HepG2 (cell line): Measurements from ENCODE around the gene DEPDC1B. TPM values are rescaled to one million over a fixed set of nuclear protein-coding genes. Genes with fewer than 3 reads are reported as not detected.

Experiments used
- ATAC-seq: fragments of 200-7000 bp; cut with Tn5 transposase; 3 replicates; pipeline ENCODE4 v1.9.1; 2020; ENCODE audit warnings: mild to moderate bottlenecking, moderate library complexity
- Bru-seq: library from RNA; stranded (reverse); fragments of 400-500 nt; gene quantifications from one replicate; lab custom pipeline; 2021; lab: Mats Ljungman, UMichigan
- BruChase-seq, 2 experiments: library from RNA; stranded (reverse); fragments of 400-500 nt; gene quantifications; one replicate each; lab custom pipeline; 2021; lab: Mats Ljungman, UMichigan
- BruUV-seq: library from RNA; stranded (reverse); fragments of 400-500 nt; replicated peaks from 2 replicates; lab custom pipeline; 2021; lab: Mats Ljungman, UMichigan
- CTCF ChIA-PET: fragments of 300-600 bp; formaldehyde crosslinking; extraction: SDS; loops from one replicate; lab custom pipeline; 2021; ENCODE audit warnings: low total read pairs, inconsistent platforms, low intra/inter-chr PET ratio; lab: Yijun Ruan, JAX
- POLR2A ChIA-PET: fragments of 350-600 bp; sonication (Branson Sonifier 250); formaldehyde crosslinking; loops from one replicate; lab custom pipeline; 2020; ENCODE audit warnings: antibody characterized with exemption, inconsistent platforms; lab: Yijun Ruan, JAX
- DNase-seq: peaks from one replicate; pipeline ENCODE4 v3.0.0-alpha.2; 2015; ENCODE audit warnings: low spot score
- FAIRE-seq: peaks from 3 replicates; lab custom pipeline; 2011; peaks lifted over from hg19 to GRCh38; lab: Jason Lieb, UNC
- H2AFZ ChIP-seq: one replicate; pipeline ENCODE4 v1.6.1; 2011; ENCODE audit warnings: low read length, inconsistent platforms
- H3K27ac ChIP-seq: fragments of 300-600 bp; 3 replicates; pipeline ENCODE4 v1.8.0; 2011; ENCODE audit warnings: mixed run types, mild to moderate bottlenecking, mixed read lengths, low read length, inconsistent platforms; ENCODE audit not compliant: insufficient read depth; ENCODE audit errors: extremely low read length
- H3K27me3 ChIP-seq, 2 experiments: fragments of 200-600 bp in 1 of 2; 2 replicates in 1 of 2; 3 replicates in 1 of 2; pipeline versions ENCODE4 v1.6.0 to v1.8.0; 2011; ENCODE audit warnings: low read length in 2 of 2, mild to moderate bottlenecking in 2 of 2, moderate library complexity in 2 of 2, inconsistent platforms in 1 of 2; ENCODE audit not compliant: insufficient read depth in 2 of 2, control insufficient read depth in 1 of 2
- H3K36me3 ChIP-seq, 2 experiments: fragments of 200-600 bp in 1 of 2; replicated peaks in 1 of 2; 2 replicates in 1 of 2; 3 replicates in 1 of 2; pipeline versions ENCODE4 v1.5.1 to v1.8.0; 2011; ENCODE audit warnings: low read length in 2 of 2, inconsistent platforms in 1 of 2; ENCODE audit not compliant: insufficient read depth in 2 of 2, control insufficient read depth in 1 of 2
- H3K4me1 ChIP-seq: 2 replicates; pipeline ENCODE4 v1.5.1; 2012; ENCODE audit warnings: low read length, inconsistent platforms; ENCODE audit not compliant: insufficient read depth
- H3K4me2 ChIP-seq: 2 replicates; pipeline ENCODE4 v1.6.0; 2011; ENCODE audit warnings: low read depth, low read length, inconsistent platforms
- H3K4me3 ChIP-seq, 3 experiments: fragments of 200-600 bp in 1 of 3; sonication (generic), shearing (Covaris generic) in 1 of 3; replicated peaks in 1 of 3; 2 replicates each; pipeline ENCODE4 v1.5.1; 2011 to 2016; ENCODE audit warnings: low read length in 3 of 3, inconsistent platforms in 2 of 3, low read depth in 2 of 3, mild to moderate bottlenecking in 2 of 3, control low read depth in 1 of 3, mixed read lengths in 1 of 3; ENCODE audit not compliant: insufficient read depth in 1 of 3
- H3K79me2 ChIP-seq: one replicate; pipeline ENCODE4 v1.6.1; 2011; ENCODE audit warnings: low read length, inconsistent platforms; ENCODE audit not compliant: insufficient read depth
- H3K9ac ChIP-seq: 2 replicates; pipeline ENCODE4 v1.6.0; 2011; ENCODE audit warnings: mild to moderate bottlenecking, low read depth, low read length, inconsistent platforms; ENCODE audit not compliant: insufficient read depth
- H3K9me3 ChIP-seq: 2 replicates; pipeline ENCODE4 v1.5.1; 2012; ENCODE audit warnings: mild to moderate bottlenecking, low read length
- H4K20me1 ChIP-seq: 2 replicates; pipeline ENCODE4 v1.6.0; 2011; ENCODE audit warnings: inconsistent platforms, mild to moderate bottlenecking, low read length, moderate library complexity; ENCODE audit not compliant: insufficient read depth
- HNRNPK ChIP-seq: fragments of 200-400 bp; formaldehyde crosslinking; IDR thresholded peaks from 2 replicates; pipeline ENCODE4 v1.6.1; 2018; ENCODE audit warnings: low read length, low read depth, moderate library complexity, mild to moderate bottlenecking; ENCODE audit not compliant: poor library complexity, severe bottlenecking
- KLF13 ChIP-seq: sonication (generic); formaldehyde crosslinking; IDR thresholded peaks from 2 replicates; pipeline ENCODE4 v1.4.0; 2020; ENCODE audit warnings: mild to moderate bottlenecking, missing genetic modification reagents
- MED13 ChIP-seq: sonication (generic); formaldehyde crosslinking; IDR thresholded peaks from 2 replicates; pipeline ENCODE4 v1.5.0; 2020; ENCODE audit warnings: missing genetic modification reagents
- MIER3 ChIP-seq: IDR thresholded peaks from 2 replicates; pipeline ENCODE4 v1.6.1; 2016; ENCODE audit warnings: missing compliant biosample characterization, borderline replicate concordance
- PAWR ChIP-seq: sonication (generic); formaldehyde crosslinking; IDR thresholded peaks from 2 replicates; pipeline ENCODE4 v1.4.0; 2020; ENCODE audit warnings: missing genetic modification reagents, mild to moderate bottlenecking, borderline replicate concordance
- RNF2 ChIP-seq: fragments of 450-650 bp; conservative IDR thresholded peaks from 2 replicates; pipeline ENCODE4 v1.6.1; 2016; ENCODE audit warnings: low read depth
- ZBTB21 ChIP-seq: sonication (generic); formaldehyde crosslinking; IDR thresholded peaks from 2 replicates; pipeline ENCODE4 v1.4.0; 2020; ENCODE audit warnings: missing genetic modification reagents
- ZNF431 ChIP-seq: sonication (generic); formaldehyde crosslinking; IDR thresholded peaks from 2 replicates; pipeline ENCODE4 v1.9.0; 2022; ENCODE audit warnings: missing genetic modification reagents, low read depth, mild to moderate bottlenecking, borderline replicate concordance
- ZNF670 ChIP-seq: sonication (generic); formaldehyde crosslinking; IDR thresholded peaks from 2 replicates; pipeline ENCODE4 v1.8.0; 2022; ENCODE audit warnings: mild to moderate bottlenecking, missing genetic modification reagents, borderline replicate concordance
- WGBS: methylation state at CpG from one replicate; pipeline ENCODE4 v1.1.6; 2017; ENCODE audit warnings: low lambda C conversion rate; 5-methylcytosine and 5-hydroxymethylcytosine counted together
- in situ Hi-C: cut with HindIII; loops from 2 replicates; pipeline ENCODE4 v1.10.0; 2017; ENCODE audit warnings: low pct_unique_long_range_greater_than_20kb; ENCODE audit not compliant: extremely low pct_ligation_motif_present
- intact Hi-C: fragments of 100-400 bp; cut with micrococcal nuclease; formaldehyde crosslinking; loops from one replicate; pipeline ENCODE4 v1.10.0; 2022; ENCODE audit not compliant: unreplicated experiment
- long read RNA-seq, 2 experiments: library from RNA in 1 of 2; library from polyadenylated mRNA in 1 of 2; stranded (forward) in 1 of 2; unstranded in 1 of 2; transcript quantifications; one replicate each; pipeline ENCODE4 v2.0.0, GENCODE V29; 2019 to 2022
- polyA minus RNA-seq, 3 experiments: library from RNA; depleted of rRNA, polyadenylated mRNA; stranded (reverse); fragments of >200 nt; gene quantifications; 2 replicates each; pipeline ENCODE4 v1.2.3, GENCODE V29; 2011; ENCODE audit warnings: low replicate concordance in 1 of 3
- polyA plus RNA-seq, 8 experiments: library from polyadenylated mRNA; depleted of rRNA in 3 of 8; stranded (reverse) in 7 of 8; unstranded in 1 of 8; fragments of >200 nt; fragmentation: Illumina TruSeq in 4 of 8; extraction: Trizol in 4 of 8; gene quantifications; 2 replicates each; pipeline versions ENCODE4 v1.2.1 to v1.2.3, GENCODE V29; 2011 to 2016; ENCODE audit warnings: low read depth in 4 of 8, missing spikeins in 1 of 8, mixed read lengths in 1 of 8; ENCODE audit not compliant: insufficient read depth in 1 of 8
- total RNA-seq, 5 experiments: library from RNA; depleted of rRNA; stranded (reverse); fragments of >200 nt; fragmentation: Illumina TruSeq; extraction: Trizol; gene quantifications; 2 replicates each; pipeline ENCODE4 v1.2.3, GENCODE V29; 2016; ENCODE audit warnings: low read depth in 1 of 5
- TF ChIP-seq, protein P1 (sequence below): sonication (generic); formaldehyde crosslinking; IDR thresholded peaks from 2 replicates; pipeline ENCODE4 v1.5.0; 2020; ENCODE audit warnings: missing genetic modification reagents
- TF ChIP-seq, protein P2 (sequence below): sonication (generic); formaldehyde crosslinking; IDR thresholded peaks from 2 replicates; pipeline ENCODE4 v1.4.0; 2020; ENCODE audit warnings: missing genetic modification reagents

The DEPDC1B gene, protein sequence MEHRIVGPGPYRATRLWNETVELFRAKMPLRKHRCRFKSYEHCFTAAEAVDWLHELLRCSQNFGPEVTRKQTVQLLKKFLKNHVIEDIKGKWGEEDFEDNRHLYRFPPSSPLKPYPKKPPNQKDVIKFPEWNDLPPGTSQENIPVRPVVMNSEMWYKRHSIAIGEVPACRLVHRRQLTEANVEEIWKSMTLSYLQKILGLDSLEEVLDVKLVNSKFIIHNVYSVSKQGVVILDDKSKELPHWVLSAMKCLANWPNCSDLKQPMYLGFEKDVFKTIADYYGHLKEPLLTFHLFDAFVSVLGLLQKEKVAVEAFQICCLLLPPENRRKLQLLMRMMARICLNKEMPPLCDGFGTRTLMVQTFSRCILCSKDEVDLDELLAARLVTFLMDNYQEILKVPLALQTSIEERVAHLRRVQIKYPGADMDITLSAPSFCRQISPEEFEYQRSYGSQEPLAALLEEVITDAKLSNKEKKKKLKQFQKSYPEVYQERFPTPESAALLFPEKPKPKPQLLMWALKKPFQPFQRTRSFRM
- total RNA-seq (2016; rRNA removed; fragmentation: Illumina TruSeq; extraction: Trizol) = 51.3 and 78.3 TPM in 2 replicates
- 20.3 and 23.4 TPM in 2 replicates for total RNA-seq (2016; cell fraction: cytosol; rRNA removed; fragmentation: Illumina TruSeq; extraction: Trizol; ENCODE audit: low read depth)
- 50.7 and 80.3 TPM in 2 replicates for total RNA-seq (2016; cell fraction: insoluble cytoplasmic fraction; rRNA removed; fragmentation: Illumina TruSeq; extraction: Trizol)
- 37.8 and 40.8 TPM in 2 replicates for total RNA-seq (2016; cell fraction: membrane; rRNA removed; fragmentation: Illumina TruSeq; extraction: Trizol)
- total RNA-seq (2016; cell fraction: nucleus; rRNA removed; fragmentation: Illumina TruSeq; extraction: Trizol) = 49.8 and 56.2 TPM in 2 replicates
- polyA plus RNA-seq (2011; rRNA removed) = 17.4 and 29.5 TPM in 2 replicates
- 12.4 and 12.8 TPM in 2 replicates for polyA plus RNA-seq (2011; cell fraction: cytosol; rRNA removed)
- 12.1 and 13.2 TPM in 2 replicates for polyA plus RNA-seq (2011; cell fraction: nucleus; rRNA removed)
- 15.8 and 32.2 TPM in 2 replicates for polyA plus RNA-seq (2012)
- 7.2 and 7.9 TPM in 2 replicates for polyA plus RNA-seq (2016; cell fraction: cytosol; fragmentation: Illumina TruSeq; extraction: Trizol; ENCODE audit: low read depth)
- 77.7 and 85.4 TPM in 2 replicates for polyA plus RNA-seq (2016; cell fraction: insoluble cytoplasmic fraction; fragmentation: Illumina TruSeq; extraction: Trizol; ENCODE audit: low read depth)
- 24.4 and 26.0 TPM in 2 replicates for polyA plus RNA-seq (2016; cell fraction: membrane; fragmentation: Illumina TruSeq; extraction: Trizol; ENCODE audit: low read depth)
- 50.0 and 51.3 TPM in 2 replicates for polyA plus RNA-seq (2016; cell fraction: nucleus; fragmentation: Illumina TruSeq; extraction: Trizol; ENCODE audit: insufficient read depth, low read depth)
- 26.5 and 33.0 TPM in 2 replicates for polyA minus RNA-seq (2011; rRNA and poly(A)+ RNA removed; ENCODE audit: low replicate concordance)
- polyA minus RNA-seq (2011; cell fraction: cytosol; rRNA and poly(A)+ RNA removed) = 17.7 and 22.7 TPM in 2 replicates
- 68.6 and 83.3 TPM in 2 replicates for polyA minus RNA-seq (2011; cell fraction: nucleus; rRNA and poly(A)+ RNA removed)
- percentile 85 among the genes with signal in this experiment for Bru-seq, nascent RNA
- percentile 69 among the genes with signal in this experiment for BruChase-seq, experiment 1, labeled RNA remaining after a 6-hour chase
- BruChase-seq, experiment 2, labeled RNA remaining after a 2-hour chase = percentile 77 among the genes with signal in this experiment
- long read RNA-seq, experiment 1, transcript DEPDC1B-201 (11 exons, 2,499 nt) = major isoform, 29 of 47 reads
- long read RNA-seq, experiment 1, partial matches to known transcripts = 1 of 47 reads
- long read RNA-seq, experiment 1, other reads (novel, unspliced or antisense) = 17 of 47 reads
- long read RNA-seq, experiment 2, partial matches to known transcripts = 1 of 16 reads
- long read RNA-seq, experiment 2, other reads (novel, unspliced or antisense) = 14 of 16 reads

DNA sequence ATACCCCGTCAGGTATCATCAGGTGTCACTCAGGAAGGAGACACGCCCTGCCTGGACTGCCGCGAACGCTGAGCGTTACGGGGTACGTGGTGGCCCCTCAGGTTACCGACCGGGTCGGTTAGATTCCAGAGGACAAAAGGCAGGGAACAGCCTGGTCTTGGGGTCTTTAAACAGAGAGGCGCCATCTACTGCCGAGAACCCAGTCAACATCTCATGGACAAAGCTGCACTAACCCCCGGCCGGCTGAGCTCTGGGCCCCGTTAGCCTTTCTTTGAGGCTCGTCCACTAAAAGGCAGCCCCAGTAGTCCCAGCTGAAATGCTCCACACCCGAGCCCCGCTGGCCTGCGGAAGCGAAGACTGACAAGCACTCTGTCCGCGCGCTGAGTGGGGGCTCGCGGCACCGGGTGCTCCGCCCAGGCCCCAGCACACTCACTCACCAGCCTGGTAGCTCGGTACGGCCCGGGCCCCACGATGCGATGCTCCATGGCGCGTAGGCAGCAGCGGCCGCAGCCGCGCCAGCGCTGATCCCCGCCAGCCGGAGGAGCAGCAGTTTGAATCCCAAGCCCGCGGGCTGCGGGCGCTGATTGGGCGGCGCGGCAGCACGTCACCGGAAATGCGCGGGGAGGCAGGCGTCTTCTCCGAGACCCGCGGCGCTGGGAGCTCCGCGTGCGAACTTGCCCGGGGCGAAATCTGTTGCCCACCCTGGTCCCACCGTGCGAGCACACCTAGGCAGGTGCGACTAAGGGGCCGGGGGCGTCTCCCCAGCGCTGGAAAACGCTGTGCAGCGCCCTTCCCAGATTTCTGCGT lies at the start of gene DEPDC1B:
Gene DEPDC1B (minus strand): TSS at position 558 of the 807 bp plus-strand sequence. CDS start 73 bp downstream, at position 485.
- Histone ChIP-seq H3K27ac (peak within 1 kb of the TSS; percentile 96), H3K79me2 (peaks cover 44% of the 10 kb centered on the region), H3K4me2 (peak within 1 kb of the TSS; percentile 95), H3K4me1 (peaks cover 43% of the 10 kb centered on the region), H2AFZ (peak within 1 kb of the TSS; percentile 70), H3K36me3 (peaks cover 0 to 3% of the 10 kb centered on the region in 2 experiments; a peak in 1 of 5 replicates), H3K9me3 (no peaks in the 10 kb centered on the region), H3K9ac (peak within 1 kb of the TSS; percentile 90), H3K27me3 (no peaks in the 10 kb centered on the region; a peak in 1 of 5 replicates), H3K4me3 (peak within 1 kb of the TSS; percentile 83 to 90 (median 85)), H4K20me1 (no peaks in the 10 kb centered on the region)
- in situ Hi-C loops = no loop called here
- ATAC-seq (peak; percentile 96), DNase-seq (peak; percentile 83), FAIRE-seq (no peak)
- POLR2A ChIA-PET = interaction anchor here (0.9 to 2.6 kb wide), 13 partner anchors 10 to 632 kb away, joined by 3 to 41 read pairs (median 5); partner anchors contain the start of genes ELOVL7, ERCC8 and NDUFAF2
- CTCF ChIA-PET = interaction anchor here (0.7 to 1.8 kb wide), 3 partner anchors 12 to 145 kb away, joined by 3 to 12 read pairs (median 3); partner anchors contain the start of gene ELOVL7
- 0% methylated on average over 3 of the region's 72 CpGs for WGBS
- intact Hi-C loops = loop anchor here (1.0 to 5.0 kb wide), 5 partner anchors 12 to 182 kb away; partner anchors contain the start of gene ELOVL7
- BruUV-seq = no TSS peak
- TF ChIP-seq KLF13 (CRISPR knock-in tag) (no peak), HNRNPK (peak; percentile 41), ZNF431 (no peak; the same call in 1 of the 2 replicates), MIER3 (CRISPR knock-in tag) (no peak), MED13 (CRISPR knock-in tag) (peak; percentile 81; the same call in 1 of the 2 replicates), ZBTB21 (peak; percentile 46; the same call in 1 of the 2 replicates), ZNF670 (CRISPR knock-in tag) (peak; percentile 30; the same call in 1 of the 2 replicates), PAWR (CRISPR knock-in tag) (no peak), RNF2 (peak; percentile 92; the same call in 1 of the 2 replicates)
- TF ChIP-seq, protein P1, sequence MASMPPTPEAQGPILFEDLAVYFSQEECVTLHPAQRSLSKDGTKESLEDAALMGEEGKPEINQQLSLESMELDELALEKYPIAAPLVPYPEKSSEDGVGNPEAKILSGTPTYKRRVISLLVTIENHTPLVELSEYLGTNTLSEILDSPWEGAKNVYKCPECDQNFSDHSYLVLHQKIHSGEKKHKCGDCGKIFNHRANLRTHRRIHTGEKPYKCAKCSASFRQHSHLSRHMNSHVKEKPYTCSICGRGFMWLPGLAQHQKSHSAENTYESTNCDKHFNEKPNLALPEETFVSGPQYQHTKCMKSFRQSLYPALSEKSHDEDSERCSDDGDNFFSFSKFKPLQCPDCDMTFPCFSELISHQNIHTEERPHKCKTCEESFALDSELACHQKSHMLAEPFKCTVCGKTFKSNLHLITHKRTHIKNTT (CRISPR knock-in tag) = no peak
- TF ChIP-seq, protein P2, sequence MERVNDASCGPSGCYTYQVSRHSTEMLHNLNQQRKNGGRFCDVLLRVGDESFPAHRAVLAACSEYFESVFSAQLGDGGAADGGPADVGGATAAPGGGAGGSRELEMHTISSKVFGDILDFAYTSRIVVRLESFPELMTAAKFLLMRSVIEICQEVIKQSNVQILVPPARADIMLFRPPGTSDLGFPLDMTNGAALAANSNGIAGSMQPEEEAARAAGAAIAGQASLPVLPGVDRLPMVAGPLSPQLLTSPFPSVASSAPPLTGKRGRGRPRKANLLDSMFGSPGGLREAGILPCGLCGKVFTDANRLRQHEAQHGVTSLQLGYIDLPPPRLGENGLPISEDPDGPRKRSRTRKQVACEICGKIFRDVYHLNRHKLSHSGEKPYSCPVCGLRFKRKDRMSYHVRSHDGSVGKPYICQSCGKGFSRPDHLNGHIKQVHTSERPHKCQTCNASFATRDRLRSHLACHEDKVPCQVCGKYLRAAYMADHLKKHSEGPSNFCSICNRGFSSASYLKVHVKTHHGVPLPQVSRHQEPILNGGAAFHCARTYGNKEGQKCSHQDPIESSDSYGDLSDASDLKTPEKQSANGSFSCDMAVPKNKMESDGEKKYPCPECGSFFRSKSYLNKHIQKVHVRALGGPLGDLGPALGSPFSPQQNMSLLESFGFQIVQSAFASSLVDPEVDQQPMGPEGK (CRISPR knock-in tag) = peak; percentile 35; the same call in 1 of the 2 replicates
